GM23338 (cell line): Measurements from ENCODE around the gene PLEK. TPM values are rescaled to one million over a fixed set of nuclear protein-coding genes. Genes with fewer than 3 reads are reported as not detected.

Experiments used
- ATAC-seq: fragments of 200-7000 bp; cut with Tn5 transposase; 3 replicates; pipeline ENCODE4 v1.9.1; 2020
- DNase-seq: peaks from one replicate; pipeline ENCODE4 v3.0.0-alpha.2; 2015; ENCODE audit warnings: low spot score
- H2AFZ ChIP-seq: fragments of 200-600 bp; sonication (generic); 2 replicates; pipeline ENCODE4 v1.8.0; 2016; ENCODE audit warnings: antibody characterized with exemption, mild to moderate bottlenecking, moderate library complexity
- H3F3A ChIP-seq: fragments of 200-600 bp; sonication (generic); replicated peaks from 2 replicates; pipeline ENCODE4 v1.8.0; 2017; ENCODE audit warnings: antibody characterized with exemption, mixed run types, low read depth
- H3K27ac ChIP-seq: fragments of 200-600 bp; sonication (generic); 2 replicates; pipeline ENCODE4 v1.6.1; 2016; ENCODE audit warnings: low read depth
- H3K27me3 ChIP-seq: fragments of 200-600 bp; sonication (generic); 2 replicates; pipeline ENCODE4 v1.8.0; 2016; ENCODE audit warnings: mild to moderate bottlenecking, mixed run types, moderate library complexity; ENCODE audit not compliant: insufficient read depth
- H3K36me3 ChIP-seq: fragments of 200-600 bp; sonication (generic); 2 replicates; pipeline ENCODE4 v1.8.0; 2016; ENCODE audit warnings: mild to moderate bottlenecking; ENCODE audit not compliant: insufficient read depth
- H3K4me1 ChIP-seq: fragments of 200-600 bp; sonication (generic); 2 replicates; pipeline ENCODE4 v1.8.0; 2016; ENCODE audit warnings: mild to moderate bottlenecking, moderate library complexity; ENCODE audit not compliant: insufficient read depth
- H3K4me2 ChIP-seq: fragments of 200-600 bp; sonication (generic); 2 replicates; pipeline ENCODE4 v1.7.1; 2017; ENCODE audit warnings: mixed run types
- H3K4me3 ChIP-seq: fragments of 200-600 bp; sonication (generic); 2 replicates; pipeline ENCODE4 v1.6.1; 2016; ENCODE audit warnings: mixed run types
- H3K79me2 ChIP-seq: fragments of 200-600 bp; sonication (generic); replicated peaks from 2 replicates; pipeline ENCODE4 v1.8.0; 2017; ENCODE audit warnings: mild to moderate bottlenecking; ENCODE audit not compliant: insufficient read depth
- H3K9me2 ChIP-seq: fragments of 200-600 bp; sonication (generic); 2 replicates; pipeline ENCODE4 v1.8.0; 2017; ENCODE audit not compliant: insufficient read depth
- H4K20me1 ChIP-seq: fragments of 200-600 bp; sonication (generic); replicated peaks from 2 replicates; pipeline ENCODE4 v1.8.0; 2017; ENCODE audit warnings: mild to moderate bottlenecking; ENCODE audit not compliant: insufficient read depth
- H3K27ac Mint-ChIP-seq: 2 replicates; pipeline ENCODE4 v1.8.0; 2020; ENCODE audit warnings: inconsistent platforms, mild to moderate bottlenecking, moderate library complexity, mixed read lengths
- H3K27me3 Mint-ChIP-seq: 3 replicates; pipeline ENCODE4 v1.8.0; 2022; ENCODE audit warnings: low read depth, mild to moderate bottlenecking, moderate library complexity, mixed read lengths, inconsistent platforms; ENCODE audit not compliant: insufficient read depth, poor library complexity
- H3K36me3 Mint-ChIP-seq: 3 replicates; pipeline ENCODE4 v1.8.0; 2021; ENCODE audit warnings: low read depth, mild to moderate bottlenecking, inconsistent platforms, moderate library complexity, mixed read lengths
- H3K4me1 Mint-ChIP-seq: 3 replicates; pipeline ENCODE4 v1.8.0; 2020; ENCODE audit warnings: mild to moderate bottlenecking, inconsistent platforms, mixed read lengths
- H3K4me3 Mint-ChIP-seq: 3 replicates; pipeline ENCODE4 v1.8.0; 2021; ENCODE audit warnings: moderate library complexity, mild to moderate bottlenecking, inconsistent platforms, mixed read lengths
- H3K9me3 Mint-ChIP-seq: 3 replicates; pipeline ENCODE4 v1.8.0; 2020; ENCODE audit warnings: moderate library complexity, mild to moderate bottlenecking, inconsistent platforms, mixed read lengths
- CREB1 ChIP-seq: fragments of 250-450 bp; sonication (Bioruptor Pico); IDR thresholded peaks from 2 replicates; pipeline ENCODE4 v1.5.0; 2020; ENCODE audit warnings: low read depth, mild to moderate bottlenecking, moderate library complexity
- EZH2phosphoT487 ChIP-seq: fragments of 200-600 bp; sonication (generic); IDR thresholded peaks from one replicate; pipeline ENCODE4 v1.8.1; 2018; ENCODE audit warnings: antibody characterized with exemption; ENCODE audit not compliant: unreplicated experiment
- JUNB ChIP-seq: IDR thresholded peaks from one replicate; pipeline ENCODE4 v1.6.1; 2016; ENCODE audit warnings: antibody characterized with exemption; ENCODE audit not compliant: unreplicated experiment
- NANOG ChIP-seq: IDR thresholded peaks from 2 replicates; pipeline ENCODE4 v1.6.1; 2016; ENCODE audit warnings: antibody characterized with exemption, borderline replicate concordance
- POLR2AphosphoS5 ChIP-seq: IDR thresholded peaks from 2 replicates; pipeline ENCODE4 v1.6.1; 2016; ENCODE audit warnings: antibody characterized with exemption, low read depth
- STAT1 ChIP-seq: IDR thresholded peaks from one replicate; pipeline ENCODE4 v1.6.1; 2016; ENCODE audit warnings: antibody characterized with exemption; ENCODE audit not compliant: unreplicated experiment
- ZNF114 ChIP-seq: fragments of 250-450 bp; sonication (Bioruptor Pico); IDR thresholded peaks from 2 replicates; pipeline ENCODE4 v1.5.0; 2020; ENCODE audit warnings: mild to moderate bottlenecking, moderate library complexity
- ZNF331 ChIP-seq: fragments of 250-450 bp; sonication (Bioruptor Pico); IDR thresholded peaks from 2 replicates; pipeline ENCODE4 v1.5.0; 2020; ENCODE audit warnings: low read depth, mild to moderate bottlenecking, moderate library complexity
- polyA plus RNA-seq: library from polyadenylated mRNA; unstranded; fragments of >200 nt; fragmentation: Nextera tagmentation; extraction: Ambion mirVana; gene quantifications from 2 replicates; pipeline ENCODE4 v1.2.1, GENCODE V29; 2016
- total RNA-seq: library from RNA; depleted of rRNA; stranded (reverse); fragments of >200 nt; shearing (Covaris generic); gene quantifications from 2 replicates; pipeline ENCODE4 v1.2.3, GENCODE V29; 2014
- TF ChIP-seq, protein P1 (sequence below): IDR thresholded peaks from 2 replicates; pipeline ENCODE4 v1.6.1; 2016; ENCODE audit warnings: antibody characterized with exemption
- TF ChIP-seq, protein P2 (sequence below): IDR thresholded peaks from one replicate; pipeline ENCODE4 v1.6.1; 2018; ENCODE audit warnings: antibody characterized with exemption; ENCODE audit not compliant: unreplicated experiment
- TF ChIP-seq, protein P3 (sequence below), 2 experiments: fragments of 200-600 bp in 1 of 2; sonication (generic) in 1 of 2; conservative IDR thresholded peaks; 2 replicates each; pipeline versions ENCODE4 v1.5.1 to v1.6.1; 2016 to 2017; ENCODE audit warnings: antibody characterized with exemption in 2 of 2, low read depth in 2 of 2, mild to moderate bottlenecking in 2 of 2, moderate library complexity in 1 of 2
- TF ChIP-seq, protein P4 (sequence below): fragments of 250-450 bp; sonication (Bioruptor Pico); IDR thresholded peaks from 2 replicates; pipeline ENCODE4 v1.5.0; 2020; ENCODE audit warnings: mild to moderate bottlenecking, moderate library complexity

PLEK gene
- total and polyA plus RNA-seq, 2 experiments from 2014 or later = 0.06 TPM; not detected in 1

DNA sequence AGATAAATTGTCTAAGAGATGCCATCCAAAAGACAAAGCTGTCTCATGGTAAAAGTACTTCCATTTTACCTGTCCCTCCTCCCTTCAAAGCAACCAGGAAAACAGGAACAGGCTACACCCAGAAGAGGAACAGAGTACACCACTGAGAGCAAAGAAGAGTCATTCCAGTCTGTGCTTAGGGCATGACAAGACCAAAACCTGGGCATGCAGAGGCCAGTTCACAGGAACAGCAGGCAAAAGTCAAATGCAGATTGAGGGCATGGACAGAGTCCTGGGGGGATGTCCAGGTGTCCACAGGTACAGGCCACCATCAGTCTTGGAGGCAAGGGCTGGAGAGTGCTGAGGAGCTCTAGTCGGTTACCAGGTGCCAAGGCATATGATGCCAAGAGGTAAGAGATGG lies 23.7 kb downstream of the PLEK start:
- peaks cover 4% of the 10 kb centered on the region; the same call in 1 of the 3 replicates for H3K4me1 Mint-ChIP-seq
- TF ChIP-seq NANOG (no peak), EZH2phosphoT487 (no peak), JUNB (no peak), ZNF331 (no peak), POLR2AphosphoS5 (no peak), STAT1 (no peak), CREB1 (CRISPR knock-in tag) (no peak), ZNF114 (CRISPR knock-in tag) (no peak)
- TF ChIP-seq, protein P1, sequence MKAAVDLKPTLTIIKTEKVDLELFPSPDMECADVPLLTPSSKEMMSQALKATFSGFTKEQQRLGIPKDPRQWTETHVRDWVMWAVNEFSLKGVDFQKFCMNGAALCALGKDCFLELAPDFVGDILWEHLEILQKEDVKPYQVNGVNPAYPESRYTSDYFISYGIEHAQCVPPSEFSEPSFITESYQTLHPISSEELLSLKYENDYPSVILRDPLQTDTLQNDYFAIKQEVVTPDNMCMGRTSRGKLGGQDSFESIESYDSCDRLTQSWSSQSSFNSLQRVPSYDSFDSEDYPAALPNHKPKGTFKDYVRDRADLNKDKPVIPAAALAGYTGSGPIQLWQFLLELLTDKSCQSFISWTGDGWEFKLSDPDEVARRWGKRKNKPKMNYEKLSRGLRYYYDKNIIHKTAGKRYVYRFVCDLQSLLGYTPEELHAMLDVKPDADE = no peak
- TF ChIP-seq, protein P2, sequence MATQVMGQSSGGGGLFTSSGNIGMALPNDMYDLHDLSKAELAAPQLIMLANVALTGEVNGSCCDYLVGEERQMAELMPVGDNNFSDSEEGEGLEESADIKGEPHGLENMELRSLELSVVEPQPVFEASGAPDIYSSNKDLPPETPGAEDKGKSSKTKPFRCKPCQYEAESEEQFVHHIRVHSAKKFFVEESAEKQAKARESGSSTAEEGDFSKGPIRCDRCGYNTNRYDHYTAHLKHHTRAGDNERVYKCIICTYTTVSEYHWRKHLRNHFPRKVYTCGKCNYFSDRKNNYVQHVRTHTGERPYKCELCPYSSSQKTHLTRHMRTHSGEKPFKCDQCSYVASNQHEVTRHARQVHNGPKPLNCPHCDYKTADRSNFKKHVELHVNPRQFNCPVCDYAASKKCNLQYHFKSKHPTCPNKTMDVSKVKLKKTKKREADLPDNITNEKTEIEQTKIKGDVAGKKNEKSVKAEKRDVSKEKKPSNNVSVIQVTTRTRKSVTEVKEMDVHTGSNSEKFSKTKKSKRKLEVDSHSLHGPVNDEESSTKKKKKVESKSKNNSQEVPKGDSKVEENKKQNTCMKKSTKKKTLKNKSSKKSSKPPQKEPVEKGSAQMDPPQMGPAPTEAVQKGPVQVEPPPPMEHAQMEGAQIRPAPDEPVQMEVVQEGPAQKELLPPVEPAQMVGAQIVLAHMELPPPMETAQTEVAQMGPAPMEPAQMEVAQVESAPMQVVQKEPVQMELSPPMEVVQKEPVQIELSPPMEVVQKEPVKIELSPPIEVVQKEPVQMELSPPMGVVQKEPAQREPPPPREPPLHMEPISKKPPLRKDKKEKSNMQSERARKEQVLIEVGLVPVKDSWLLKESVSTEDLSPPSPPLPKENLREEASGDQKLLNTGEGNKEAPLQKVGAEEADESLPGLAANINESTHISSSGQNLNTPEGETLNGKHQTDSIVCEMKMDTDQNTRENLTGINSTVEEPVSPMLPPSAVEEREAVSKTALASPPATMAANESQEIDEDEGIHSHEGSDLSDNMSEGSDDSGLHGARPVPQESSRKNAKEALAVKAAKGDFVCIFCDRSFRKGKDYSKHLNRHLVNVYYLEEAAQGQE = no peak
- TF ChIP-seq, protein P3, sequence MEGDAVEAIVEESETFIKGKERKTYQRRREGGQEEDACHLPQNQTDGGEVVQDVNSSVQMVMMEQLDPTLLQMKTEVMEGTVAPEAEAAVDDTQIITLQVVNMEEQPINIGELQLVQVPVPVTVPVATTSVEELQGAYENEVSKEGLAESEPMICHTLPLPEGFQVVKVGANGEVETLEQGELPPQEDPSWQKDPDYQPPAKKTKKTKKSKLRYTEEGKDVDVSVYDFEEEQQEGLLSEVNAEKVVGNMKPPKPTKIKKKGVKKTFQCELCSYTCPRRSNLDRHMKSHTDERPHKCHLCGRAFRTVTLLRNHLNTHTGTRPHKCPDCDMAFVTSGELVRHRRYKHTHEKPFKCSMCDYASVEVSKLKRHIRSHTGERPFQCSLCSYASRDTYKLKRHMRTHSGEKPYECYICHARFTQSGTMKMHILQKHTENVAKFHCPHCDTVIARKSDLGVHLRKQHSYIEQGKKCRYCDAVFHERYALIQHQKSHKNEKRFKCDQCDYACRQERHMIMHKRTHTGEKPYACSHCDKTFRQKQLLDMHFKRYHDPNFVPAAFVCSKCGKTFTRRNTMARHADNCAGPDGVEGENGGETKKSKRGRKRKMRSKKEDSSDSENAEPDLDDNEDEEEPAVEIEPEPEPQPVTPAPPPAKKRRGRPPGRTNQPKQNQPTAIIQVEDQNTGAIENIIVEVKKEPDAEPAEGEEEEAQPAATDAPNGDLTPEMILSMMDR (conservative IDR thresholded peaks at IDR 0.05; ENCODE audit: low read depth in 2 of 2) = no peak
- TF ChIP-seq, protein P4, sequence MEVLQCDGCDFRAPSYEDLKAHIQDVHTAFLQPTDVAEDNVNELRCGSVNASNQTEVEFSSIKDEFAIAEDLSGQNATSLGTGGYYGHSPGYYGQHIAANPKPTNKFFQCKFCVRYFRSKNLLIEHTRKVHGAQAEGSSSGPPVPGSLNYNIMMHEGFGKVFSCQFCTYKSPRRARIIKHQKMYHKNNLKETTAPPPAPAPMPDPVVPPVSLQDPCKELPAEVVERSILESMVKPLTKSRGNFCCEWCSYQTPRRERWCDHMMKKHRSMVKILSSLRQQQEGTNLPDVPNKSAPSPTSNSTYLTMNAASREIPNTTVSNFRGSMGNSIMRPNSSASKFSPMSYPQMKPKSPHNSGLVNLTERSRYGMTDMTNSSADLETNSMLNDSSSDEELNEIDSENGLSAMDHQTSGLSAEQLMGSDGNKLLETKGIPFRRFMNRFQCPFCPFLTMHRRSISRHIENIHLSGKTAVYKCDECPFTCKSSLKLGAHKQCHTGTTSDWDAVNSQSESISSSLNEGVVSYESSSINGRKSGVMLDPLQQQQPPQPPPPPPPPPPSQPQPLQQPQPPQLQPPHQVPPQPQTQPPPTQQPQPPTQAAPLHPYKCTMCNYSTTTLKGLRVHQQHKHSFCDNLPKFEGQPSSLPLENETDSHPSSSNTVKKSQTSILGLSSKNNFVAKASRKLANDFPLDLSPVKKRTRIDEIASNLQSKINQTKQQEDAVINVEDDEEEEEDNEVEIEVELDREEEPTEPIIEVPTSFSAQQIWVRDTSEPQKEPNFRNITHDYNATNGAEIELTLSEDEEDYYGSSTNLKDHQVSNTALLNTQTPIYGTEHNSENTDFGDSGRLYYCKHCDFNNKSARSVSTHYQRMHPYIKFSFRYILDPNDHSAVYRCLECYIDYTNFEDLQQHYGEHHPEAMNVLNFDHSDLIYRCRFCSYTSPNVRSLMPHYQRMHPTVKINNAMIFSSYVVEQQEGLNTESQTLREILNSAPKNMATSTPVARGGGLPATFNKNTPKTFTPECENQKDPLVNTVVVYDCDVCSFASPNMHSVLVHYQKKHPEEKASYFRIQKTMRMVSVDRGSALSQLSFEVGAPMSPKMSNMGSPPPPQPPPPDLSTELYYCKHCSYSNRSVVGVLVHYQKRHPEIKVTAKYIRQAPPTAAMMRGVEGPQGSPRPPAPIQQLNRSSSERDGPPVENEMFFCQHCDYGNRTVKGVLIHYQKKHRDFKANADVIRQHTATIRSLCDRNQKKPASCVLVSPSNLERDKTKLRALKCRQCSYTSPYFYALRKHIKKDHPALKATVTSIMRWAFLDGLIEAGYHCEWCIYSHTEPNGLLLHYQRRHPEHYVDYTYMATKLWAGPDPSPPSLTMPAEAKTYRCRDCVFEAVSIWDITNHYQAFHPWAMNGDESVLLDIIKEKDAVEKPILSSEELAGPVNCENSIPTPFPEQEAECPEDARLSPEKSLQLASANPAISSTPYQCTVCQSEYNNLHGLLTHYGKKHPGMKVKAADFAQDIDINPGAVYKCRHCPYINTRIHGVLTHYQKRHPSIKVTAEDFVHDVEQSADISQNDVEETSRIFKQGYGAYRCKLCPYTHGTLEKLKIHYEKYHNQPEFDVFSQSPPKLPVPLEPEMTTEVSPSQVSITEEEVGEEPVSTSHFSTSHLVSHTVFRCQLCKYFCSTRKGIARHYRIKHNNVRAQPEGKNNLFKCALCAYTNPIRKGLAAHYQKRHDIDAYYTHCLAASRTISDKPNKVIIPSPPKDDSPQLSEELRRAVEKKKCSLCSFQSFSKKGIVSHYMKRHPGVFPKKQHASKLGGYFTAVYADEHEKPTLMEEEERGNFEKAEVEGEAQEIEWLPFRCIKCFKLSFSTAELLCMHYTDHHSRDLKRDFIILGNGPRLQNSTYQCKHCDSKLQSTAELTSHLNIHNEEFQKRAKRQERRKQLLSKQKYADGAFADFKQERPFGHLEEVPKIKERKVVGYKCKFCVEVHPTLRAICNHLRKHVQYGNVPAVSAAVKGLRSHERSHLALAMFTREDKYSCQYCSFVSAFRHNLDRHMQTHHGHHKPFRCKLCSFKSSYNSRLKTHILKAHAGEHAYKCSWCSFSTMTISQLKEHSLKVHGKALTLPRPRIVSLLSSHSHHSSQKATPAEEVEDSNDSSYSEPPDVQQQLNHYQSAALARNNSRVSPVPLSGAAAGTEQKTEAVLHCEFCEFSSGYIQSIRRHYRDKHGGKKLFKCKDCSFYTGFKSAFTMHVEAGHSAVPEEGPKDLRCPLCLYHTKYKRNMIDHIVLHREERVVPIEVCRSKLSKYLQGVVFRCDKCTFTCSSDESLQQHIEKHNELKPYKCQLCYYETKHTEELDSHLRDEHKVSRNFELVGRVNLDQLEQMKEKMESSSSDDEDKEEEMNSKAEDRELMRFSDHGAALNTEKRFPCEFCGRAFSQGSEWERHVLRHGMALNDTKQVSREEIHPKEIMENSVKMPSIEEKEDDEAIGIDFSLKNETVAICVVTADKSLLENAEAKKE (CRISPR knock-in tag) = no peak
- no peaks in the 10 kb centered on the region for H3F3A ChIP-seq
- H3K4me3 ChIP-seq = no peak overlapping the region
- H2AFZ ChIP-seq = no peak overlapping the region
- H3K27me3 Mint-ChIP-seq = peaks cover 2% of the 10 kb centered on the region
- DNase-seq = no peak
- no peaks in the 10 kb centered on the region for H3K9me3 Mint-ChIP-seq
- no peaks in the 10 kb centered on the region for H3K4me1 ChIP-seq
- H3K36me3 ChIP-seq = no peaks in the 10 kb centered on the region
- H3K9me2 ChIP-seq = no peaks in the 10 kb centered on the region
- no peaks in the 10 kb centered on the region for H3K79me2 ChIP-seq
- H3K4me2 ChIP-seq = no peak overlapping the region
- no peak overlapping the region for H3K4me3 Mint-ChIP-seq
- no peaks in the 10 kb centered on the region for H4K20me1 ChIP-seq
- no peaks in the 10 kb centered on the region for H3K27me3 ChIP-seq
- H3K27ac ChIP-seq = no peak overlapping the region
- no peak for ATAC-seq
- no peak overlapping the region for H3K27ac Mint-ChIP-seq
- H3K36me3 Mint-ChIP-seq = no peaks in the 10 kb centered on the region
